ENCODE data around the gene APOA4.
A peak's percentile ranks its signal among the peaks of the same experiment; 100 is the strongest.

Gene APOA4

DNA sequence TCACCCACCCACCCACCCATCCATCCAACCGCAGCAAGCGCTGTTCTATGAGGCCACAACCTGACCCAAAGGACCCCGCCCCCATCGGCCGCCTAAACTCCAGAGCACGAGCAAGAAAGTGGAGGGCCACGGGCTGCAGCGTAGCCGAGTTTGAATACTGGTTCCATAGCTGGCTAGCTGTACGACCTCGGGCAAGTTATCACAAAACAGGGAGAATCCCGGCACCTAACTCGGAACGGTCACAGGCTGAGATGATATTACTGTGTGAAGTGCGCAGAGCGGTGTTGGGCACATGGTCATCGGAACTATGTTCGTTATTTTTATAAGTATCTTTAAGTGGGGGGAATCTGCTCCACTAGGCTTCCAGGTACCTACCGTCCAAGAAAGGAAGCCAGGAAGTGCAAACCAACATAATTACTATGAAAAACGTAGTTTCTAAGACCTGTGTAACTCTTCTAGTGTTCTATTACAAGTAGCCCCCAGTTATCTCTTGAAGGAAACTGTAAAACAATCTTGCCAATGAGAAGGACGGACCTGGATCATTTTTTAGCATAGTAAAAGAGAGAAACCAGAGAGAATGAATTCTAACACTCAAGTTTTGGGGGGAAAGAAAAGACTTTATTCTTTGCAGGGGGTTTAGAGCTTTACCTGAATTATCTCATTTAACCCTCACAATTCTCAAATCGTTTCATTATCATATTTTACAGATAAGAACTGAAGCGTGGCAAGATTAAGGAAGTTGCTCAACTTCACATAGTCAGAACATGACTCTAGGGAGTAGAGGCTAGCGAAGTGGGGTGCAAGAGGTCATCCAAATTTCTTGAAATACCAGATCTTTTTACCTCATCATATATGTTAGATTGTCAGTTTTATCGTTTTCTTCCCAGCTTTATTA lies 49.7 kb downstream of the APOA4 start:
- POLR2A ChIA-PET, result interaction anchor here (1.4 kb wide), 1 partner anchor 13 kb away, joined by 3 read pairs; no protein-coding TSS in a partner anchor
- DNase-seq (ENCODE audit: extremely low spot score), result peak; percentile 44

DNA sequence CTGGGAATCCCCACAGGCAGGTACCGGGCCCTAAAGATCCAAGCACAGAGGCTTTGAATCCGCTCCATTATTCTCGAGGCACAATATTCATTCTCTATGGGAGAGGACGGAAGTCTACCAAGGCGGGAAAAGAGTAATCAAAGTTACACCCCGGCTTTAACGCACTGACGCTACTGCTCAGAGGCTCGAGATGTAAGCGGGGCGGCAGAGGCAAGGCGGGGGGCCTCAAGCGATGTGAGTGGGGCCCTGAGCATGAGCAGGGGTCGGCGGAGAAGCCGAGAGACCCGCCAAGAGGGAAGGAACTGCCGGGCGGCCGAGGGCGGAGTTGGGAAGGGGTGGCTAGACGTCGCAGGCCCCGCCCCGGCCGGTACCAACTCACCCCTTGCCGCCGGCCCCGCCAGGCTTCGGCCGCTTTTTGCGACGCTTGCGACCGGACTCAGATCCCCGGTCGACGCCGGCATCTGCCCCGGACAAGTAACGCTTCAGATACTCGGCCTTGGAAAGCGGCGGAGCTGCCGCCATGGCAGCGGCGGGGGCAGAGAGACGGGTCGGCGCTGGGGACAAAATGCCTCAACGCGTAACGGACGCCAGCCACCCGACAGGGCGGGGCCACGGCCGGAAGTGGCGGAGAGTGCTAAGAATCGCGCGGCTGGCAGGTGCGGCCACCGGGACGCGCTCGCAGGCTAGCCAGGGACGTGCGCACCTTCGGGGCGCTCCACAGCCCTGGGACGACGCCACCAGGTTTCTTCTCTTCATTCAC lies 50.5 kb downstream of the APOA4 start, which contains the start of gene BUD13:
Gene BUD13 (minus strand): TSS at position 545 of the 760 bp plus-strand sequence. CDS start 23 bp downstream, at position 522.
- POLR2A ChIA-PET, result interaction anchor here (1.4 kb wide), 1 partner anchor 14 kb away, joined by 3 read pairs; no protein-coding TSS in a partner anchor
- TF ChIP-seq, protein P1, sequence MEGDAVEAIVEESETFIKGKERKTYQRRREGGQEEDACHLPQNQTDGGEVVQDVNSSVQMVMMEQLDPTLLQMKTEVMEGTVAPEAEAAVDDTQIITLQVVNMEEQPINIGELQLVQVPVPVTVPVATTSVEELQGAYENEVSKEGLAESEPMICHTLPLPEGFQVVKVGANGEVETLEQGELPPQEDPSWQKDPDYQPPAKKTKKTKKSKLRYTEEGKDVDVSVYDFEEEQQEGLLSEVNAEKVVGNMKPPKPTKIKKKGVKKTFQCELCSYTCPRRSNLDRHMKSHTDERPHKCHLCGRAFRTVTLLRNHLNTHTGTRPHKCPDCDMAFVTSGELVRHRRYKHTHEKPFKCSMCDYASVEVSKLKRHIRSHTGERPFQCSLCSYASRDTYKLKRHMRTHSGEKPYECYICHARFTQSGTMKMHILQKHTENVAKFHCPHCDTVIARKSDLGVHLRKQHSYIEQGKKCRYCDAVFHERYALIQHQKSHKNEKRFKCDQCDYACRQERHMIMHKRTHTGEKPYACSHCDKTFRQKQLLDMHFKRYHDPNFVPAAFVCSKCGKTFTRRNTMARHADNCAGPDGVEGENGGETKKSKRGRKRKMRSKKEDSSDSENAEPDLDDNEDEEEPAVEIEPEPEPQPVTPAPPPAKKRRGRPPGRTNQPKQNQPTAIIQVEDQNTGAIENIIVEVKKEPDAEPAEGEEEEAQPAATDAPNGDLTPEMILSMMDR (IDR thresholded peaks at IDR 0.05; ENCODE audit: control extremely low read depth, extremely low read depth, low read depth, missing control alignments), result no peak
- DNase-seq (ENCODE audit: extremely low spot score), result peak; percentile 96
- CTCF ChIA-PET, result interaction anchor here (2.7 to 5.1 kb wide), 2 partner anchors 16 to 30 kb away, joined by 9 to 53 read pairs; partner anchors contain the start of genes APOA5 and ZPR1

More for the DNA sequence above, 49.7 kb downstream of the APOA4 start:
- TF ChIP-seq, protein P1 (IDR thresholded peaks at IDR 0.05; ENCODE audit: control extremely low read depth, extremely low read depth, low read depth, missing control alignments), result no peak
- CTCF ChIA-PET, result interaction anchor here (2.7 to 5.1 kb wide), 2 partner anchors 16 to 31 kb away, joined by 9 to 53 read pairs; partner anchors contain the start of genes APOA5 and ZPR1

DNA sequence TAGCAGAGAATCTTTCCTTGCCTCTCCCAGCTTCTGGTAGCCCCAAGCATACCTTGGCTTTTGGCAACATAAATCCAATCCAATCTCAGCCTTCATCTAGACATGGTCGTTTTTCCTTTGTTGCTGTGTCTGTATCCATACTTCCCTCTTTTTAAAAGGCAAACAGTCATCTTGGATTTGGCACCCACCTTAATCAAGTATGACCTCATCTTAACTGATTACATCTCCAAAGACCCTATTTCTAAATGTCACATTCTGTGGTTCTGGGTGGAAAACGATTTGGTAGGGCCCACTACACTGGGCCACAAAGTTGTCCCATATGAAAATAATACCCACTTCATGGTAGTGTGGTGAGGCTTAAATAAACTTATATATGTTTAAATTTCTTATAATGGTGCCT lies 51.2 kb downstream of the APOA4 start:
- no peak for DNase-seq (ENCODE audit: extremely low spot score)
- TF ChIP-seq, protein P1 (IDR thresholded peaks at IDR 0.05; ENCODE audit: control extremely low read depth, extremely low read depth, low read depth, missing control alignments), result no peak
- POLR2A ChIA-PET, result no interaction called here
- CTCF ChIA-PET, result interaction anchor here (0.9 to 5.1 kb wide), 5 partner anchors 16 to 335 kb away, joined by 3 to 53 read pairs (median 5); partner anchors contain the start of genes APOA5 and ZPR1

Measured in GM10248 (cell line).